ENCODE data around the gene TGFBR2.

TGFBR2 gene

GRCh38 chr3:30675006-30675405 is 68.6 kb downstream of the TGFBR2 start:
- TF ChIP-seq CTCF (IDR thresholded peaks at IDR 0.05), result no peak
- H3K36me3 Mint-ChIP-seq (ENCODE audit: low read depth), result peaks cover 82% of the 10 kb centered on the region

GRCh38 chr3:30675774-30676173 is 69.4 kb downstream of the TGFBR2 start:
- peaks cover 31% of the 10 kb centered on the region for H3K4me1 Mint-ChIP-seq
- no peak overlapping the region for H3K27ac Mint-ChIP-seq
- H3K9me3 Mint-ChIP-seq, result no peaks in the 10 kb centered on the region
- H3K27me3 Mint-ChIP-seq (ENCODE audit: low read depth, poor library complexity), result no peaks in the 10 kb centered on the region
- peaks cover 77% of the 10 kb centered on the region for H3K36me3 Mint-ChIP-seq (ENCODE audit: low read depth)
- TF ChIP-seq CTCF (IDR thresholded peaks at IDR 0.05), result no peak
- no peak overlapping the region for H3K4me3 Mint-ChIP-seq
- DNase-seq, result no peak

More at GRCh38 chr3:30675006-30675405, 68.6 kb downstream of the TGFBR2 start:
- Mint-ChIP-seq H3K4me3 (no peak overlapping the region), H3K4me1 (peaks cover 23% of the 10 kb centered on the region), H3K9me3 (no peaks in the 10 kb centered on the region), H3K27ac (no peak overlapping the region), H3K27me3 (ENCODE audit: low read depth, poor library complexity) (peaks cover 3% of the 10 kb centered on the region)
- DNase-seq, result no peak

- no peak for TF ChIP-seq CTCF (IDR thresholded peaks at IDR 0.05)
- Mint-ChIP-seq H3K4me3 (no peak overlapping the region), H3K27ac (peak overlapping the region; percentile 14), H3K4me1 (peaks cover 40% of the 10 kb centered on the region), H3K9me3 (no peaks in the 10 kb centered on the region), H3K27me3 (ENCODE audit: low read depth, poor library complexity) (no peaks in the 10 kb centered on the region), H3K36me3 (ENCODE audit: low read depth) (peaks cover 68% of the 10 kb centered on the region)
- DNase-seq, result no peak
Observed at GRCh38 chr3:30676424-30677346, 70.3 kb downstream of the TGFBR2 start.

- peaks cover 44% of the 10 kb centered on the region for H3K4me1 Mint-ChIP-seq
- DNase-seq, result no peak
- H3K36me3 Mint-ChIP-seq (ENCODE audit: low read depth), result peaks cover 61% of the 10 kb centered on the region
- no peaks in the 10 kb centered on the region for H3K27me3 Mint-ChIP-seq (ENCODE audit: low read depth, poor library complexity)
- H3K9me3 Mint-ChIP-seq, result no peaks in the 10 kb centered on the region
- peak overlapping the region; percentile 14 for H3K27ac Mint-ChIP-seq
- no peak for TF ChIP-seq CTCF (IDR thresholded peaks at IDR 0.05)
- no peak overlapping the region for H3K4me3 Mint-ChIP-seq
Observed at GRCh38 chr3:30677347-30677685, 70.9 kb downstream of the TGFBR2 start.

- no peak overlapping the region for H3K4me3 Mint-ChIP-seq
Observed at GRCh38 chr3:30679045-30679444, 72.6 kb downstream of the TGFBR2 start.

More at GRCh38 chr3:30679045-30679444, 72.6 kb downstream of the TGFBR2 start:
- no peak for DNase-seq
- H3K4me1 Mint-ChIP-seq, result peaks cover 47% of the 10 kb centered on the region
- H3K27me3 Mint-ChIP-seq (ENCODE audit: low read depth, poor library complexity), result no peaks in the 10 kb centered on the region
- peak overlapping the region; percentile 15 for H3K27ac Mint-ChIP-seq
- no peaks in the 10 kb centered on the region for H3K9me3 Mint-ChIP-seq
- TF ChIP-seq CTCF (IDR thresholded peaks at IDR 0.05), result no peak
- peaks cover 53% of the 10 kb centered on the region for H3K36me3 Mint-ChIP-seq (ENCODE audit: low read depth)

Measured in nephron progenitor cell (in vitro differentiated cells).